NCI-H187 treated with DMSO at 0.1 percent for 48 hours (cell line): ENCODE measurements around the gene ALG8.
"Not testable (repeated sequence)": the region's sequence is repeated elsewhere in the genome, so short reads cannot be mapped to it uniquely, and the experiment has no call there.

Experiments used
- DNase-seq: peaks from one replicate; lab custom pipeline; 2025; lab: John Stamatoyannopoulos, UW

Gene ALG8

DNA sequence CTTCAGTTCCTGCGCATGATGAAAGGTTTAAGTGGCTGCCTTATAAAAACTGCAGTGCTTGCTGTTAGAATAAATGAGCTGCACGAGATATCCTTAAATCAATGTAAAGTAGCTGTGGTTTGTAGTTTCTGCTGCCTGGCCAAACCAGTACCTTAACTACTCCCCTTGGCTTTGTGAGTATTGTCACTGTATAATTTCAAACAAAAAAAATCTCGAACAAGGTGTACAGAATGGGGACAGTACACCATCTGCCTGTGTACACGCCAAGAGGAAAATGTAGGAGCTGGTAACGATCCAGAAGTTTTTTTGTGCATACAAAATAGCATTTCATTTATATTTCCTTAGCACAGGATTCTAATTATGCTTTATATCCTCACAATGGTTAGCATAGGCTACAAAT, 39.2 kb downstream of the ALG8 start:
- DNase-seq, result peak; percentile 95

DNA sequence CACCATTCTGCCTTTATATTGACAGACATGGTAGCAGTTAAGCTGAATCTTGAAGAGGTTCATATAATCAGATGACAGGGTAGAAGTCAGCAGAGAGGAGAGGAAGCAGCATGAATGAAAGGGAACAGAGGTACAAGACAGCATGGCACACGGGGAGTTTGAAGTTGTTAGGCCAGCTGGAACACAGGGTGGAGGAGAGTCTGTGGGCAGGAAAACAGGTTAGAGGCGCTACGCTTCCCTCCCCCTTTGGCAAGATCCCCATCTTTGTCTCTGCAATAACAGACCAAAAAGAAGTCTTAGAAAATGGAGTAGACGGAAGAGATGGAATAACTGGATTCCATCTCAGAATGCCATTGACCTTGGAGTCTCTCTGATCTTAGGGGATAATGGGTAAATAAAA, 39.8 kb downstream of the ALG8 start:
- DNase-seq, result peak; percentile 80

DNA sequence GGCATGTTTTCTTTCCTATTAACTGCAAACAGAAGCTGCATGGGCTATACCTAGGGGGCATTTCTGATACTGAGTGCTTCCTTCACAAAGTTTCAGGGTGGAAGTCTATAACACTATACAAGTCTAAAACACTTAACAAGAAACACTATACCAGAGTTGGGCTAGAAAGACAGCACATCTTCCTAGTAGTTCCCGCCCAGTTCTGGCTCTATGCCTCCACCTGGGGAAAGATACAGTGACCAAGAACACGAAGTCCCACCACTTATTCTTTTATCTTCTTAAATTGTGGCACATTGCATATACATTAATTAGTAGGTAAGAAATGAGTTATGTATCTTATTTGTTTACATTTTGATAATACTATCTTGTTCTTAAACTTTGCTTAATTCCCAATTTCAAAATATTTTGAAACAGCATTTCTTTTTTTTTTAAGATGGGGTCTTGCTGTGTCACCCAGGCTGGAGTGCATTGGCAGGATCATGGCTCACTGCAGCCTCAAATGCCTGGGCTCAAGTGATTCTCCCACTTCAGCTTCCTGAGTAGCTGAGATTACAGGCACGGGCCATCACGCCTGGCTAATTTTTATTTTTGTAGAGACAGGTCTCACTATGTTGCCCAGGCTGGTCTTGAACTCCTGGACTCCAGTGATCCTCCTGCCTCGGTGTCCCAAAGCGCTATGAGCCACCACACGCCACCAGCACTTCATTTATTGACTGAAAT, 41.6 kb downstream of the ALG8 start:
- no peak for DNase-seq

DNA sequence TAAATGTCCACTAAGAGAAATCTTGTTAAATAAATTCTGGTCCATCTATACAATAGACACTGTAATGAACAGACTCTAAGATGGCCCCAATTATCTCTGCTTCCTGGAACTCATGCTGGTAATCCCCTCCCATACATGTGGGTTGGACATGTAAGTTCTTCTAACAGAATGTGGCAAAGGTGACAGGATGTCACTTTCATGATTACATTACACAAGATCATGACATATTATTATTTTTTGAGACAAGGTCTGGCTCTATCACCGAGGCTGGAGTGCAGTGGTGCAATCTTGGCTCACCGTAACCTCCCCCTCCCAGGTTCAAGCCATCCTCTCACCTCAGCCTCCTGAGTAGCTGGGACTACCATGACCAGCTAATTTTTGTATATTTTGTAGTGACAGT, 45.2 kb downstream of the ALG8 start:
- DNase-seq, result no peak

DNA sequence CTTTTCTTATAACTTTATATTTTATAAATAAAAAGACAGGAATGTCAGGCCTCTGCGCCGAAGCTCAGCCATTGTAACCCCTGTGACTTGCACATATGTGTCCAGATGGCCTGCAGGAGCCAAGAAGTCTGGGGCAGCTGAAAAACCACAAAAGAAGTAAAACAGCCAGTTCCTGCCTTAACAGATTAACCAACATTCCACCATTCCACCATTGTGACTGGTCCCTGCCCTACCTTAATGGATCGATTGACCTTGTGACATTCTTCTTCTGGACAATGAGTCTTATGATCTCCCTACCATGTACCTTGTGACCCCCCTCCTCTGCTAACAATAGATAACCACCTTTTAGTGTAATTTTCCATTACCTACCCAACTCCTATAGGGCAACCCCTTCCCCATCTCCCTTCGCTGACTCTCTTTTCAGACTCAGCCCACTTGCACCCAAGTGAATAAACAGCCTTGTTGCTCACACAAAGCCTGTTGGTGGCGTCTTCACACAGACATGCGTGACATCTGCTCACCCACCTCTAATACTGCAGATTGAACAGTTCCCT, 52.8 kb downstream of the ALG8 start:
- not testable (repeated sequence) for DNase-seq

DNA sequence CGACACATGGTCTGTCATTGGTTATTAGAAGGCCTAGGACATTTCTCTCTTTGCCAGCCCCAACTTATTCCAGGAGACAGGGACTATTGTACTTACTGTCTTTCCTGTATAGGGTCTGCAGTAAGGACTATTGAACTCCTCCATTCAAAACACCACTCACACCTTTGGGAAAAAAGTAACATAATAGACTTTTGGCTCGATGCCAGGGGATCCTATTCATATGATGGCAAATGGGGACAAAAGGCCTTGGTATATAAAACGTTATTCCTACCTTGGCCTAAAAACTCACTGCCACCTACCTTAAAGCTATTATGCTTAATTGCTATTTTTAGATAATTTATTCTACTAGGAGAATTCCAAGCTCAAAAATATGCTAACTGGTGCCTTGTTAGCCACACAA, 53.5 kb downstream of the ALG8 start:
- no peak for DNase-seq

DNA sequence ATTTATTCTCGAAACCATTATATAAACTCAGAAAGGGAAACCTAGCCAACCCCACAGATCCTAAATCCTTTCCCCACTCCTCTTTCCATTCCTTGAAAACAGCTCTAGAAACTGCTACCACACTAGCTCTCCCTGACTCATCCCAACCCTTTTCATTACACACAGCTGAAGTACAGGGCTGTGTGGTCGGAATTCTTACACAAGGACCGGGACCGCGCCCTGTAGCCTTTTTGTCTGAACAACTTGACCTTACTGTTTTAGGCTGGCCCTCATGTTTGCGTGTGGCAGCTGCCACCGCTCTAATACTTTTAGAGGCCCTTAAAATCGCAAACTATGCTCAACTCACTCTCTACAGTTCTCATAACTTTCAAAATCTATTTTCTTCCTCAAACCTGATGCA, 54.9 kb downstream of the ALG8 start:
- DNase-seq, result not testable (repeated sequence)

DNA sequence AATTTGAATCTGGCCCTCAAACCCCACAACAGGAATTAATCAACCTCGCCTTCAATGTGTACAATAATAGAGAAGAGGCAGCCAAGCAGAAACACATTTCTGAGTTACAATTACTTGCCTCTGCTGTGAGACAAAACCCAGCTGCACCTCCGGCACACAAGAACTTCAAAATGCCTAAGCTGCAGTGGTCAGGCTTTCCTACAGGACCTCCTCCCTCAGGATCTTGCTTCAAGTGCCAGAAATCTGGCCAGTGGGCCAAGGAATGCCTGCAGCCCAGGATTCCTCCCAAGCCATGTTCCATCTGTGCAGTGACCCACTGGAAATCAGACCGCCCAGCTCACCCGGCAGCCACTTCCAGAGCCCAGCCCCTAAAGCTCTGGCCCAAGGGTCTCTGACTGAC, 56.4 kb downstream of the ALG8 start:
- no peak for DNase-seq

DNA sequence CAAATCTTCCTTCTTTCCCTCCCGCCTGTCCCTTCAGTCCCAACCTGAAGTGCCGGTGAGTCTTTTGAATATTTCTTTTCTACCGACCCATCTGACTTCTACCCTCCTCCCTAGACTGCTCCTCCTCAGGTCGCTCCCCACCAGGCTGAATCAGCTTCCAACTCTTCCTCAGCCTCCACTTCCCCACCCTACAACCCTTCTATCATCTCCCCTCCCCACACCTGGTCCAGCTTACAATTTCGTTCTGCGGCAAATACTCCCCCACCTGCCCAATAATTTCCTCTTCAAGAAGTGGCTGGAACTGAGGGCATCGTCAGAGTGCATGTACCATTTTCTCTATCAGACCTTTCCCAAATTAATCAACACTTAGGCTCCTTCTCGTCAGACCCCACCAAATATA, 57.3 kb downstream of the ALG8 start:
- DNase-seq, result no peak

DNA sequence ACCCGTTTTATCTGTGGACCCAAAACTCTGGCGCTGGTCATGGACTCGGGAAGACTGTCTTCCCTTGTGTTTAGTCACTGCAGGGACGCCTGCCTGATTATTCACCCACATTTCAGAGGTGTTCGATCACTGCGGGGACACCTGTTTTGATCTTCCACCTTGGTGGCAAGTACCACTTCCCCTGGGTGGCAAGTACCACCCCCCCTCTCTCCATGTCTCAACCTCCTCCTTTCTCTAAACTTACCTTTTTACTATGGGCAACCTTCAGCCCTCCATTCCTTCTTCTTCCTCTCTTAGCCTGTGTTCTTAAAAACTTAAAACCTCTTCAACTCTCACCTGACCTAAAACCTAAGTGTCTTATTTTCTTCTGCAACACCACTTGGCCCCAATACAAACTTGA, 57.8 kb downstream of the ALG8 start:
- no peak for DNase-seq

DNA sequence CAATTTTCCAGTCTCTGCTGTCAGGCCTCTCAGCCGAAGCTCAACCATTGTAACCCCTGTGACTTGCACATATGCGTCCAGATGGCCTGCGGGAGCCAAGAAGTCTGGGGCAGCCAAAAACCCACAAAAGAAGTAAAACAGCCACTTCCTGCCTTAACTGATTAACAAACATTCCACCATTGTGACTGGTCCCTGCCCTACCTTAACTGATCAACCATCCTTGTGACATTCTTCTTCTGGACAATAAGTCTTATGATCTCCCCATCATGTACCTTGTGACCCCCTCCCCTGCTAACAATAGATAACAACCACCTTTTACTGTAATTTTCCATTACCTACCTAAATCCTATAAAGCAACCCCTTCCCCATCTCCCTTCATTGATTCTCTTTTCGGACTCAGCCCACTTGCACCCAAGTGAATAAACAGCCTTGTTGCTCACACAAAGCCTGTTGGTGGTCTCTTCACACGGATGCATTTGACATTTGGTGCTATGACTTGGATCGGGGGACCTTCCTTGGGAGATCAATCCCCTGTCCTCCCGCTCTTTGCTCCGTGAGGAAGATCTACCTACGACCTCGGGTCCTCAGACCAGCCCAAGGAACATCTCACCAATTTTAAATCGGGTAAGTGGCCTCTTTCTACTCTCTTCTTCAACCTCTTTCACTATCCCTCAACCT, 58.5 kb downstream of the ALG8 start:
- DNase-seq, result no peak

DNA sequence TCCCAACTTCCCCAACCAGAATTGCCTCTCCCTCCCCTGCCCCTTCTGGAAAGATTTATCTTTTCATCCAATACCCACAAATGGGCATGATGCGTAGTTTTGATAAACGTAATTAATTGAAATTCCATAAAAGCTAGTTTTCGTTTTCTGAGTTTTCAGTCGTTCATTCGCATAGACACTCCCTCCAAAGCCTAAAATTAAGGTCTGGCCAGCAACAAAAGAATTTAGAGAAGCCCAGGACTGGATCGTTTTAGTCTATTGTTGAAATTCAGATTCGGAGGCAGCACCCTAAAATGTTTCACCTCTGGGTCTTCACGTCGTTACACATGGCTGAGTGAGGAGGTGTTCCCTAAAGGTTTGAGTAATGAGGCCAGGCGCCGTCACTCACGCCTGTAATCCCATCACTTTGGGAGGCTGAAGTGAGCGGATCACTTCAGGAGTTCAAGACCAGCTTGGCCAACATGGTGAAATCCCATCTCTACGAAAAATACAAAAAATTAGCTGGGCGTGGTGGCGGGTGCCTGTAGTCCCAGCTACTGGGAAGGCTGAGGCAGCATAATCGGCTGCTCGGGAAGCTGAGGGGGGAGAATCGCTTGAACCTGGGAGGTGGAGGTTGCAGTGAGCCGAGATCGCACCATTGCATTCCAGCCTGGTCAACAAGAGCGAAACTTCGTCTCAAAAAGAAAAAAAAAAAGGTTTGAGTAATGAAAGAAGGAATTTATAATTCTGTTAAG, 59.2 kb downstream of the ALG8 start:
- no peak for DNase-seq

DNA sequence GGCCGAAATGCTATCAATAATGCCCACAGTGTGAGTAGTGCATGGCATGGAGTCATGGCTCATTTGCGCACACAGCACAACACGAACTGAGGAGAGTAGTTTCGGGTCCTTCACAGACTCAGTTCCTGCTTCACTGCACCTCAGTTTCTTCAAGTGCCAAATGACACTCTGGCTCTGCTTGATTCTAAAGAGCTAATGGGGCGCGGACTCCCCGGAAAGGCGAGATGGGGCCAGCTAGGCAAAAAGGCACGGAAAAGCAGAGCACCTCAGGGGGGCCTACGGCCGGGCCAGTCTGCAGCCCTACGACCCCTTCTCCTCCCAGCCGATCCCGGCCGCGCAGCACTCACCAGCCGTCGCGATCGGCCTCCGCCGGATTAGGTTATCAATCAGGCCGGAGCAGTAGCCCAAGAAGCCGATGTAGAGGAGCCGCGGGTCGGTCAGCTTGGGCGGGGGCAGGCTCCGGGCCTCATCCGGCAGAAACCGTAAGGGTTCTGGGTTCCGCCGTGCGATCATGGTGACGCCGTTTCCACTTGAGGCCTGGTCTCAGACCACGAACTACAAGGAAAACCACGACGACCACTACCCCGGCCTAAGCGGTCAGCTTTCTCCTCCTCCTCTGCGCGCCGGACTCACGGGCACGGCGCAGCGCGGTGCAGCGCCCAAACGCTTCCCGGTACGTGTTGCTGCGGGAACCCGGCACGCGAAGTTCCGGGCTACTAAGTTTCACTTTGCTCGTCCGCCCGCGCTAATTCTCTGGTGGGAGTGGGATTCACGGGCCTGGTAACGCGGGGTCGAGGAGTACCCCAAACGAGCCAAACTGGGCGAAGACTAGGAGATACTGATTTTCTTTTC, 60.0 kb downstream of the ALG8 start, which contains the start of gene NDUFC2:
NDUFC2 (minus strand) TSS at position 631 of the 852 bp plus-strand sequence; CDS start at position 513, 118 bp downstream.
- DNase-seq, result no peak

DNA sequence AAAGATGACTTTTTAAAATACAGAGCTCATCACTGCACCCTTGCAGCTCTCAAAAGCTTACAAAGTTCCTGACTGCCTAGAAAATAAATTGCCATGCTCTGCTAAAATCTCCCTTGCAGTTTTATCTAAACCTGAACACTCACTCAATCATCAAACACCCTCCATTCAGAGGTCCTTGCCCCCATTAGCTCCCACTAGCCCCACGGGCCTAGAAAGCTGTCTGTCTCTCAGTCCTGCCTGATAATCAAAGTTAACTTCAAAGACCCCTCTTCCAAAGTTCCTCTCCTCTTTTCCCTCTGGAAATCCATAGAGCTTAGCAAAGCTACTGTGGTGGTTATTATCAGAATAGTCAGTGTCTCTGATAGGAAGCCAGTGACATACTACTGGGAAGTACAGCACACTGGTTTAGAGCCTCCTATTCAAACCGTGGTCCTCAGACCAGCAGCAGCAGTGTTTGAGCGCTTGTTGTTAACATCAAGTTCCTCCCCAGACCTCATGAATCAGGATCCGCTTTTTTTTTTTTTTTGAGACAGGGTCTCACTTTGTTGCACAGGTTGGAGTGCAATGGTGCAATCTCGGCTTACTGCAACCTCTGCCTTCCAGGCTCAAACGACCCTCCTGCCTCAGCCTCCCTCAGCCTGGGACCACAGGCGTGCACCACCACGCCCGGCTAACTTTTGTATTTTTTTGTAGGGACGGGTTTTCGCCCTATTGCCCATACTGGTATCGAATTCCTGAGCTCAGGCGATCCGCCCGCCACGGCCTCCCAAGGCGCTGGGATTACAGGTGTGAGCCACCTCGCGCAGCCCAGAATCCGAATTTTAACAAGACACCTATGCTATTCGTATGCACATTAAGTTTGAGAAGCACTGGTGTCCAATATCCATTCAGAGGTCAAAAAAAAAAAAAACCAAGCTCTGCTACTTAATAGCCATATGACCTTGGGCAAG, 60.9 kb downstream of the ALG8 start:
- no peak for DNase-seq

DNA sequence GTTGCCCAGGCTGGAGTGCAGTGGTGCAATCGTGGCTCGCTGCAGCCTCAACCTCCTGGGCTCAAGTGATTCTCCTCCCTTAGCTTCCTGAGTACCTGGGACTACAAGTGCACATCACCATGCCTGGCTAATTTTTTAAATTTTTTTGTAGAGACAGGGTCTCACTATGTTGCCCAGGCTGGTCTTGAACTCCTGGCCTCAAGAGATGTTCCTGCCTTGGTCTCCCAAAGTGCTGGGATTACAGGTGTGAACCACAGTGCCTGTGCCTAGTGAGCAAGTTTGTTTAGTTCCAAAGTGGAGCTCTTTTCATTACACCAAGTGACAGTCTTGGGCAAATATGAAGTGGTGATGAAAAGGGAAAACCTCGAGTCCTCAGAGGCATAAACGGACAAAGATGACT, 61.8 kb downstream of the ALG8 start:
- not testable (repeated sequence) for DNase-seq

DNA sequence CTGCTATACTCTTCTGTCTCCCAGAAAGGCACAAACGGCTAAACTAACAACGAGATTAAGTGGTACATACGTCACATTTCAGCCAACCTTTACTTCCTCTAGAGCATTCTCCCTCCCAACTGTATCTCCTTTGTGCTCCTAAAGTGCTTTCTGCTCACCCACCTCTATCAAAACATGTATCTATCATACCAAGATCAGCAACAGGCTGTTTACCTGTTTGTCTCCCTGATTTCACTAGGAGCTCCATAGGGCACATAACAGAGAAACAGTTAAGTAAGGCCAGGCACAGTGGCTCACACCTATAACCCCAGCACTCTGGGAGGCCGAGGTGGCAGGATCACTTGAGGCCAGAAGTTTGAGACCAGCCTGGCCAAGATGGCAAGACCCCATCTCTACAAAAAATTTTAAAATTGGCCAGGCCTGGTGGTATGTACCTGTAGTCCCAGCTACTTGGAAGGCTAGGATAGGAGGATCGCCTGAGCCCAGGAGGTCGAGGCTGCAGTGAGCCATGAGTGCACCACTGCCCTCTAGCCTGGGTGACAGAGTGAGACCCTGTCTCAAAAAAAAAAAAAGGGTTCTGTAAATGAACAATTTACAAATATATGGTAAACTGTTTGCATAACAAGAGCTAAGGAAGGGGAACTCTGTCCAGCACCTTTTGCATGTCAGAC, 62.6 kb downstream of the ALG8 start:
- no peak for DNase-seq

DNA sequence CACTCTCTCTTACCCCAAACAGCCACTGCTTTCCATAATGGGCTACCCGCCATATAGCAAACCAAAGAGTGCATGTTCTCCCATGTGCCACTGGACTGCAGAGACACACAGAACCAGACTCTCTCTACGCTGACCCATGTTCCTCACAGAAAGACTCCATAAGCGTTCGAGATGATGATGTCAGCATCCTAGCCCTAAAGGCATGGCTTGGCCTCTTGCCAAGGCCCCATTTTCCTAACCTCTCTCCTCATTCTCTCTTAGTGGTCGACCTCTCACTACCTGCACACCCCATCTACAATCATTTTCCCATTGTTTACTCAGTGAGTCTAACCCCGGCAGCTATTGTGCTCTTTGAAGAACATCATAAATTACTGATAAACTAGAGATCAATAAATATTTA, 64.7 kb downstream of the ALG8 start:
- no peak for DNase-seq

DNA sequence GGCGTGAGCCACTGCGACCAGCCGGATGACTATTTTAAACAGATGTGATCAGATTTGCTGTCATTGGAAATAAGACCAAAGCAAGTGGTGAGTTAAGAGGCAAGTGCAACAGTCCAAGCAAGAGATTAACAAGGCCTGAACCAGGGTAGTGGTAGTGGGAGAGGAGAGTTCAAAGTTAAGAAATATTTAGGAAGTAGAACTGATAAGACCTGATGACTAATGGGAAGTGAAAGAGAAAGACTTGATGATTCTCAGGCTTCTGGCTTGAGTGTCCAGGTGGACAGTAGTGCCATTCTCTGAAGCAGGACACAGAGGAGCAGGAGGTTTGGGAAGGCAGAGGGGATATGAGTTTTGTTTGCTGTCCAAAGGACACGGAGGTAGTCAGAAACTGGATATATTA, 67.0 kb downstream of the ALG8 start:
- no peak for DNase-seq

DNA sequence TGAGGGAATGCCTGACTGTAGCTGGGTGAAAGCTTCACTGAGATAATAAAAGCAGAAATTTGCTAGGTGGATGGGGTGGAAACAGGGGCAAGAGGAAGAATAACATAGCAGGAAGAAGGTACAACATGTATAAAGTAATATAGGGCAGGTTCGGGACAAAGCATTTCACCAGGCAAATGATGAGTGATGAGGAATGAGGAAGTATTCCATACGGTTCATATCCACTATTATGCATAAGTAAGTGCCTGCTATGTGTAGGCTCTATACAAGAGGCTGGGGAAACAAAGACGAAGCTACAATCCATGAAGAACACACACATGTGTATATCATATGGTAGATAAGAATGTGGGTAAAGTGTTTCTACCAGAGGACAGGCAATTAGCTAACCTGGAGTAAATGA, 67.7 kb downstream of the ALG8 start:
- no peak for DNase-seq

DNA sequence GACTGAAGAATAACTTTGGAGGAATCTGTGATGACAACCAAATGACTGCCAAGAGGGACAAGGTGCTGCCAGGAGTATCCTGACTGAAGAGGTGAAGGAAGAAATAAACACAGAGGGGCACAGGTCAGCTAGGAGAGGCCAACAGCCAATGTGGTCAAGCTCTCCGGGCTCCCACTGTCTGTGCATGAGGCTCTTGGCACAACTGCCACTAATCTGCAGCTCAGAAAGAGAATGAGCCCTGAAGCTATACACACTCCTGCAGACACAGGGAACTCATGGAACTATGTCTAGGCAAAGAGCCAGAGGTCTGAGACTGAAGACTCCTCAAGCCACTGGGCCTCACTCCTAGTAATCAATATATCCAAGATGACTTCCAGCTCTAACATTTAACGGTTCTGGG, 68.8 kb downstream of the ALG8 start:
- no peak for DNase-seq
